Hindlimb muscle (tissue), 1 donor: Measurements from ENCODE around the gene TMEM171. TPM values are rescaled to one million over a fixed set of nuclear protein-coding genes. Genes with fewer than 3 reads are reported as not detected.

Source experiments
- DNase-seq: peaks from one replicate; pipeline ENCODE4 v3.0.0-alpha.2; 2013
- polyA plus RNA-seq: library from polyadenylated mRNA; unstranded; fragments of 120-200 nt; gene quantifications from one replicate; pipeline ENCODE4 v1.2.1, GENCODE V29; 2013; ENCODE audit not compliant: insufficient read length

TMEM171 gene
- polyA plus RNA-seq, 1 donor: 0.88 TPM

DNA sequence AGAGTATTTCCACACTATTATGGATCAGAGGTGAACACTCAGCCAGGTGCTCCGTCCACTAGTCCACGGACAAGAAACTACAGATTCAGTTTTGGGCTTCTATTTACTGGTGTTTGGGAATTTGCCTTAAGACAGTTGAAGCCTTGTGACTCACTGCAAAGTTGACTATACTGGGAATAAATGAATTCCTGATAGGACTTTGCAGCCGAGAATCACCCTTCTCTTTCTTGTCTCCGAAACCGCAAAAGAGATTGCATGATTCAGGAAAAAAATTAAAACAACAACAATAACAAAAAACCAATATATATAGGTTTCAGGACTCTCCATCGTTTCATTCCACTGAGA lies 716 bp downstream of the TMEM171 start:
- DNase-seq: no peak

DNA sequence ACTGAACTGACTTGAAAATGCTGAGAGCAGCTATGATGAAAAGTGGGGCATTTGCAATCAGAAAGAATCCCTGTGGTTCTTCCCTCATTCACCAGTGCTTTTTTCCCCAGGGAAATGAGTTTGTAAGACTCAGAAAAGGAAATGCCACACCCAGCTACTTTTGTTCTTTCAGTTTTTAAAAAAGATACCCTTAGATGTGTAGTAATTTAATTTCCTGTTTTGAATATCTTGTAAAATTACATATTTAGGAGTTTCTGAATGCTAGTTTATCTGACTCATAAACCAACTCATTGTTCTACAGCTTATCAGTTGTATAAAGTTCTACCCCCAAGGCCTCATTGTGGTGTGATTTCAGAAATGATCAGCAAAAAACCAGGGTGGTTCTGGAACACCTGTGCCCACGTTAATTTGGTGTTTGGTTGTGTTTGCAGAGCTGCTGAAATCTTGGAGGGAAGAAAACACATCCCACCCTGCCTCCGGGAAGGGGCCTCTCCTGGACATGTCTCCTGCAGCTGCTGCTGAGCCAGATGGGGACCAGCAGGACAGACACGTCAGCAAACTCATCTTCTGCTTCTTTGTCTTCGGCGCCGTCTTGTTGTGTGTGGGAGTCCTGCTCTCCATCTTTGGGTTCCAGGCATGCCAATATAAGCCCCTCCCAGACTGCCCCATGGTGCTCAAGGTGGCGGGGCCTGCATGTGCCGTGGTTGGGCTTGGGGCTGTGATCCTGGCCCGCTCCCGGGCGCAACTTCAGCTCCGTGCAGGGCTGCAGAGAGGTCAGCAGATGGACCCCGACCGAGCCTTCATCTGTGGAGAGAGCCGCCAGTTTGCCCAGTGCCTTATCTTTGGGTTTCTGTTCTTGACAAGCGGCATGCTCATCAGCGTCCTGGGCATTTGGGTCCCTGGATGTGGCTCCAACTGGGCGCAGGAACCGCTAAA lies 2.8 kb downstream of the TMEM171 start:
- DNase-seq: no peak

DNA sequence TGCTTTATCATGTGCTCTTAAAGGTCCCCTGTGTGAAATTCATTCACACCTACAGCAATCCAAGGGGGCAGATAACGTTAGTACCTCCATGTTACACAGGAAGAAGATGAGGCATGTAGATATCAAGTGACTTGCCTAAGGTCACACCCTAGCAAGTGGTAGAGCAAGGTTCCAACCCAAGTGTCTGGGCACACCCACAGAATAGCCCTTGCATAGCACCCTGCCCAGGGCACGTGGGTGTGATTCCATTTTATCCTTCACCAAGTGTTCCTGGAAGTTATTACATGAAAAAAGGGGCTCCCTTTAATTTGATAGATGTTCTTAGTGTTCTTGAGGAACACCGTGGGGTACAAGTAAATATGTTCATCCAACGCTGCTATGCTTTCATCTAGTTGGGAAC lies 4.9 kb downstream of the TMEM171 start:
- DNase-seq: no peak

DNA sequence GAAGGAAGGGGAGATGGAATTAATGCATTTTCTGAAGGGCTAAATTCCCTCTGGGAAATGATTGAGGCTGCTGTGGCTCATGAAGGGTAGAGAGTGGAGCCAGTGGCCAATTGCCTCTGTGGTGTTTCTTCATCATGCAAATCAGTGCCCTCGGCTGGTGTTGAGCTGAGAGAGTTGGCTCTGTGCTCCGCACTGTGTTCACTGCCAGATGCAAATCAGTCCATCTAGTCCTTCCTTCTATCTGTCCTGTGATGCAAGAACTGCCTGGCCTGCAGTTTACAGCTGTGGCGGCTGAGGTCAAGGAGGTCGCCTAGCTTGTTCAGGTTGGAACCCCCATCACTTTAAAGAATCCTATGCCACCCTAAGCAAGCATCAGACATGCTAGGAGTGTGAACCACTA lies 6.0 kb downstream of the TMEM171 start:
- no peak for DNase-seq

DNA sequence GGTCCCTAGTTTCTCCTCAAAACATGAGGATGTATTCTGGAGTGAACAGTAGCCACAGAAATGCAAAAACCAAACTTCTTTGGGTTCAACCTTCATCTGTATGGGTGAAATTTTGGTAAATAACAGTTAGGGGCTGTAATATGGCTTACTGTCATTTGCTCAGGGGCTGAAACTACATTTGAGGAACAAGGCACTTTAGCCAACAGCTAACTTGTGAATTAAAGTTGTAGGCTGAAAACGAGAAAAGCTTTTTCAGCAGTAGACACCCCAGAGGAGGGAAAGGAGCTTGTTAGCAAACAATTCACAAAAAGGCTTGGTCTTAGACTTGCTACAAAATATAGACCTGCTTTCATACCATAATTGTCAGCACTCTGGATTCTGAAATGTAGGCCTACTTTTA lies 6.6 kb downstream of the TMEM171 start:
- no peak for DNase-seq

DNA sequence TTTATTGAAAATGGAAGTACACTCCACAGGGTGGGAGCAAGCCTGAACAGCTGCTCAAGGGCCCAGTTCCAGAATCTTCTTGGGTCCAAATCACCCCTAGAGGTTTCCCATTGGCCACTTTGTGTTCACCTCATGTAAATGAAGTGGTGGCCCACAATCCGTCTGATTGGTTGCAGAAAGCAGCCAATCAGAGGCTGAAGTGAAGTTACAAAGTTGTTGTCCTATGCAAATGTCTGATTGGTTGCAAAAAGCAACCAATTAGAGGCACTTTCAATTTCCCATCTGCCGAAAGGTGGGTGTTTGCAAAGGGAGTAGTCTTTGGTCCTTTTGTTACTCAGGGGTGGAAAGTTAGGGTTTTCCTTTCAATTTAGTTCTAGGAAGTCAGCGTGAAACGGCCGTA lies 8.8 kb downstream of the TMEM171 start:
- no peak for DNase-seq

DNA sequence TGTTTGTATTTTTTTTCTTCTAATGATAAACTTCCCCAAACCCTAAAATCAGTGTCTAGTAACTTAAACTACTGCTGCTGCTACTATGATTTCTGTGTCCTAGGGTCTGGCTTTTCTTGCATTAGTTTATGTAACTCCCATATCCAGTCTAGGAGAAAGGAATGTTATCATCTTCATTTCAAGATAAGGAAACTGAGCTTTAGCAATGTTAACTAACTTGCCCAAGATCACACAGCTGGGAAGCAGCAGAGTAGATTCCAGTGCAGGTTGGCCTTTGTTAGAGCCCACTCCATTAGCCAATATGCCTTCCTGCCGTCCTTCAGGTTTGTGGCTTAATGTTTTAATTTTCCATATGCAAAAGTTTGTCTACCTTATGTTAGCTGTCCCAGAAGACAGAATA lies 10.4 kb downstream of the TMEM171 start:
- no peak for DNase-seq

DNA sequence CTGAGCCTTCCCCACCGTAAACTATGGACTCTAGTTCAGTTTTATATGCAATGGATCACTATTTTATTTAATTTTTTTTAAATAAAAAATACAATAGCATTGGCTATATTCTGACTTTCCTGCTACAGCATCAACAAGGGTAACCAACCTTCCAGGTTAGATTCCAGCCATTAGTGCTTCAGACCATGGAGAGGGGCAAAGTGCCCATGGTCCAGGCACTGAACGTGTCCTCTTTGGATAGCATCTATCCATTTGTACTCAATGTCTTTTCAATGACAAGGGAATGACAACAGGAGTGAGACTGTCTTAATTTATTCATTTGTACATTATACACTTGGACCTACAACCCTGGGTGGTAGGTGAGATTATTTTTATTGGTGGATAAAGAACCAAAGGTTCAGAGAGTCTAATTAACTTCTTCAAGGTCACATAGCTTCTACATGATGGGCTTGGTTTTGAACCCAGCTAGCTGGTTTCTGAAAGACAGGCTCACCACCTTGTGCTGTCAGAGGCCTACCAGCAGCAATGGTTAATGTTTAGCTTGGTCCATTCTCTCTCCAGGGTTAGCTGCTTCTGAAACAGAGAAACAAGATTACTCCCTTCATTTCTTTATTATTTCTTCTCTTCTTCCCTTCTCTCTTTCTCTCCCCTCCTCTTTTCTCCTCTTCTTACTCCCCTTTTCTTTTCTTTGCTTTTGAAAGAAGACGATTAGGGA lies 11.5 kb downstream of the TMEM171 start:
- DNase-seq: no peak

DNA sequence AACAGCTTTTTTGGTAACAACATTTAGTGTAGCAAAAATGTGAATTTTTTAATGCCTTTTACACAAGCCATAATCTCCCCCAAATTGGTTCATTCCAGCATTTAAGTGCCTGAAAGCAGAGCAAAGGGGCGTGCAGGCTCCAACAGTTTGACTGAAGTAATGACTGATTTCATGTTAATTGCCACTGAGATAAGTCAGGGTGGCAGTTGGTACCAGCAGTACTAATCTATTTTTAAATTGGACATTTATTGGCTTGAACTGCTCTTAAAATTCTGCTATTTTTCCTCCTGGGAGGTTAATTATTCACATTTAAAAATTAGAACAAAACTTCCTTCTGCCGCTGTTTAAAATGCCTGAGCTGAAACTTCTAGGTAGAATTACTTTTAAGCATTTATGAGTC lies 12.4 kb downstream of the TMEM171 start:
- DNase-seq: no peak

DNA sequence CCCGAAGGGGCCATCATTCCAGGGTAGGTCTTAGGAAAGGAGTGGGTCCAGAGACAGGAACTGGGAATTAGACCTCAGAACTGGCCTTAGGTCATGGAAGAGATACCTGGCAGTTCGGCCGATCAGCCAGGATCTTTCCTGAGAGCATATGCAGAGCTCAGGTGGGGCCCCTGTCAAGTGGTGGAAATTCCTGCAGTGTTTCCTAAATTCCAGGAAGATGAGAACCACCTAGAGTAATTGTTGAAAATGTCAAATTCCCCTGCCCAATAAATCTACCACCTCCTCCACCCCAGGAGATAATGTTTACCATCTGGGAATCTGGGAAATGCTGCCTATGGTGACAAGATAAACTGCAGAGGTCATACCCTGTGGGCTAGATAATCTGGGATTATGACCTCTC lies 14.6 kb downstream of the TMEM171 start:
- no peak for DNase-seq

DNA sequence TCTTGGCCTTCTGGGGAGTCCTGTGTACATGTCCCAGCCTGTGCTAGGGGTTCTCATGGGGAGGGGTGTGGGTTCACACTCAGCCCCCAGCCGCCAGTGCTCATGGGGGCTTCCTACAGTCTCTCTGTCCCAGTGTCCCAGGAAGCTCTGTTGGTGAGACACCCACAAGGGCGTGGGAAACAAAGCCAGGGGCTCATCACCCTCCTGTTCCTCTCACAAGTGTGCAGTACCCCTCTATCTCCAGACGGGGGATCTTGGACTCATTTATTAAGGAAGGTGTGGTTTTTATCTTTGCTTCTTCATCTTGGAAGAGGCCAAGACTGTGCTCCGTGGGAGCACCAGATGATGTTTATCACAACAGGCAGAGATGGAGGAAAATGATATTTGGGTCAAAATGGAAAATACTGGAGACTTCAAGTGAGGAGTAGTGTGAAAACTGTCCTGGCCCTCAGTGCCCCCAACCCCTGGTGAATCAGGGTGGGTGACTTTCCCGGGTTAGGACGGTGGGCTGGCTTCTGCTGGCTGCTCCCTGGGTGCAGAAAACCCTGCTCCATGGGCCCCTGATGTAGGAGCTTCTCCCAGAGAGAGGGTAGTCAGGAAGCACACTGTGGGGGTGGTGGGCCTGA lies 15.2 kb downstream of the TMEM171 start:
- no peak for DNase-seq

DNA sequence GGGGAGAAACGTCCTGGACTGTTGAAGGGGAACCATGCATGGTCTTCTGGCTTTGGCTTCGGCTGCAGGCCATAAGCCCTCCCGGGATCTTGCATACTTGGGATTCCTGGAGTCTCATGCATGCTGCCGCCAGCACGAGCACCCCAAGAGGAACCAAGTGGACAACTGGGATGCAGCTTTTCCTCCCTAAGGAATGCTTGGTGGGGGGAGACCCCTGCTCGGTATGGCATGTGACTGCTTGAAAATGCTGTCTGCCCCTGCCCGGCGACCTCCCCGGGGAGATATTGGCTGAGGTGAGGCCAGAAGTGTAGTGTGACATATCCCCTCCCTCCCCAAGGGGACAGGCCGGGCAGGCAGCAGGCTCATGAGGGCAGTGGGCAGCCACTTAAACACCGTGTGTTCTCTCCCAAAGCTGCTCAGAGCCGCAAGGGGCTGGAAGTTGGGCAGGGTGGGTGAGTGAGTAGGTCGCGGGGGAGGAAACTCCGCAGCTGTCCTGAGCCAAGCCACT lies 15.7 kb downstream of the TMEM171 start:
- no peak for DNase-seq

DNA sequence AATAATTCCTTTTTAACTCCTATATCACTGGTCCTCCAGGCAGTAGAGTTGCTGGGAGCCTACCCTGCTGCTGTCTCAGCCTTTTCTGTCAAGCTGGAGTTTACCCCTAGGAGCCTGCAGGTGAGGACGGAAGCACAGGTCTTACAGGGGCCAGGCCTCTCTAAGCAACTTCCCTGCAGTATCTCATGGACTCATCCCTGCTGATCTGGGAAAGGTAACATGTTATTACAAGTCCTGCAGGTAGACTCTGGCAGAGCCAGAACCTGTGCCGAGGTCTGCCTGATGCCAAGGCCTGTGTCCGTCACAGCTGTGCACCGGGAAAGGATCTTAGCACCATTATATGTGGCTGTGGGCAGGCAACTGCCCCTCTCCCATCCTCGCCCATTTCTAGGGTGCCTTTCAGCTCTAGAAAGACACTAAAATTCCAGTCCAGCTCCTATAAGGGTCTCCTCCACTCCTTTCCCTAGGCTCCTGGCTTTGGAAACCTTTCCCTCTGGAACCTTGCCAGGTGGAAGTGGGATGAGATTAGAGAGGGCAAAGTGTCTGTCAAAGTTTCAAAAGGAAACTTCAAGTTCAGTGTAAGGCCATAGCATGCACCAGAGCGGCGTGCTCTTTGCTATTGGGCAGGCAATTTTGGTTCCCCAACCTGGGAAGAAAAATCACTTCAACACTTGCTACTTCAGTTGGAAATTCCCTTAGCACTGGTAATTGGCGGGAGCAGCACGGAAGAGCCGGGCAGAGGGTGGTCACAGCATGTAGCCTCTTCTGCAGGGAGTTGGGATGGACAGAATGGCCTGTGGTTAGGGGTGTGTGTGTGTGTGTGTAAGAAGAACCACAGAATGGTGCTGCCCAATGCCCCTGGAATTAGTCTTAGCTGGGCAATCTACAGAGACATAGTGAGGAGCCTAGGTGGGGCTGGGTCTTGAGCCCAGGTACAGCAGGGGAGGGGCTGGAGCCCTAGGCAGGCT lies 17.5 kb downstream of the TMEM171 start:
- no peak for DNase-seq

DNA sequence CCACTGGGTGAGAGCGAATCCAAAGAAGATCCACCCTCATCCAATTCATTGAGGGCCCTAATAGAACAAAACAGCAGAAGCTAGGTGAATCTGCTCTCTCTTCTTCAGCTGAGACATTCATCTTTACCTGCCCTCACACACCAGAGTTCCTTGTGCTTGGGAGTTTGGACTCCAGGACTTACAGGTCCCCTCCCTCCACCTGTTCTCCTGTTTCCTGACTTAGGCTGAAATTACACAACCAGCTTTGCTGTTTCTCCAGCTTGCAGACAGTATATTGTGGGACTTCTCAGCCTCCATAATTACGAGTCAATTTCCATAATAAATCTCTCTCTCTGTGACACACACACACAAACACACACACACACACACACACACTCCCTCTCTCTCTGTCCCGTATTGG lies 19.1 kb downstream of the TMEM171 start:
- DNase-seq: no peak

DNA sequence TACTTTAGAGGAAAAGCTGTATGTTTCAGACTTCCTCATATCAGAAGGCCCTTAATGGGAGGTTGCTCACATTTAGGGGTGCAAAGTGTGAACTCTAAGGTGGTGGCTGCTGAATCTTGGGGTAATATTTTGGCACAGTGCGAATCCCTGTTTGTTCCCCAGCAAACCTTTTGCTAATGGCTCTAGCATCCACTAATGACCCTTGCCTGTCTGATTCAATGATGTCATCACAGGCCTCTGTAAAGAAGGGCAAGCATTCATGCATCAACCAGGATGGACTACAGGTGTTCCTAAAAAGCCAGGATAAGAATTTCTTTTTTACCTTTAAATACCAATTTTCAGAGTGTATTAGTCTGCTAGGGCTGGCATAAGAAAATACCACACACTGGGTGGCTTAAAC lies 20.4 kb downstream of the TMEM171 start:
- DNase-seq: no peak

DNA sequence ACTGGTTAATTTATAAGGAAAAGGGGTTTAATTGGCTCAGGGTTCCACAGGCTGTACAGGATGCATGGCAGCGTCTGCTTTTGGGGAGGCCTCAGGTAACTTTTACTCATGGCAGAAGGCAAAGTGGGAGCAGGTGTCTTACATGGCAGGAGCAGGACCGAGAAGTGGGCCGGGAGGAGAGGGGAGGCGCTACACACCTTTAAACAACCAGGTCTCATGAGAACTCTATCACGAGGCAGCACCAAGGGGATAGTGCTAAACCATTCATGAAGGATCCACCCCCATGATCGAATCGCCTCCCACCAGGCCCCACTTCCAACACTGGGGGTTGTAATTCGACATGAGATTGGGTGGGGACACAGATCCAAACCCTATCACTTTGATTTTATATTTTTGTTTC lies 21.7 kb downstream of the TMEM171 start:
- DNase-seq: no peak

DNA sequence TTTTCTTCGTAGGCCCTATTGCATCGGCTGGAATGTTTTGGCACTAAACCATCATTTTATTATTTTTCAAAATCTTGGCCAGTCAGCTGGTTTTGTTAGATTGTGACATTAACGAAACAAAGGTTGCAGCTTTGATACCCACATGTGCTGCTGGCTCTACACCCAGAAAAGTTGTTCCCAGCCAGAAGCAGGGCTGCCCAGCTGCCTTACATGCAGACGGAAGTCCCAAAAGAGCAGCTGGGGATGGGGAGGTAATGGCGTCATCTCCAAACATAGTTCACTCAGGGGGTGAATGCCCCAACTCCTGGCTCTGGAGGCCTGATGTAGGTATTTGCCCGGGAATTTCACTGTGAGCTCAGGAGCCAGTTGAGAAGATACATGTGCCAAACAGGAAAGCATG lies 23.3 kb downstream of the TMEM171 start:
- DNase-seq: no peak

DNA sequence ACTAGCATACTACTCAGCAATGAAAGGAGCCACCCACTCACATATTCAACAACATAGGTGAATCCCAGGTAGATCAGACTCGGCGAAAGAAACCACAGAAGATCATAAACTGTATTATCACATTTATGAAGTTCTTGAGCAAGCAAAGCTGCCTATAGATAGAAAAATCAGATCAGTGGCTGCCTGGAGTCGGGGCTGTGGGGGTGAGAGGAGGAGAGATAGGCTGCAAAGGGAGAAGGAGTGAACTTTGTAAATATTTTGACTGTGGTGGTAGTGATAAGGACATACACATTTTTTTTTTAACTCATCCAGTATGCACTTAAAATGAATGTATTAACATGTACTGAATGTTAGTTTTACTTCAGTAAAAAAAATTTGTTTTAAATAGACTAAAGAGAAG lies 29.2 kb downstream of the TMEM171 start:
- DNase-seq: no peak

DNA sequence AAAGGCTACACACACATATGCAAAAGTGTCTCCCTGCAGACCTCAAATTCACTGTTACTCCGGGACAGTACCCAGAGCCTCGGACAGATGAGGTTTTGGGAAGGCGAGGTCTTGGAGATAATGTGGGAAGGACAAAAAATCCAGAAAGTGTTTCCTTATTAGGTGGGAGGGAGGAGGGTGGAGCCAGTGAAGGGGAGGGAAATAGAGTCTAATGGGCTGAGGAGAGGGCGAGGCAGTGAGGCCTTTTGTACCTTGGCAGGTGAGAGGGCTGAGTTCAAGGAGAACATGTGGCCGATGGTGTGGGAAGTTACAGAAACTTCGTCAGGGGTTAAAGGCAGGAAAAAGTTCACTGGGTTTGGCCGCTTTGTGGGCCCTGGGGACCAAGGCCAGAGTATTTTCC lies 30.5 kb downstream of the TMEM171 start:
- DNase-seq: no peak

DNA sequence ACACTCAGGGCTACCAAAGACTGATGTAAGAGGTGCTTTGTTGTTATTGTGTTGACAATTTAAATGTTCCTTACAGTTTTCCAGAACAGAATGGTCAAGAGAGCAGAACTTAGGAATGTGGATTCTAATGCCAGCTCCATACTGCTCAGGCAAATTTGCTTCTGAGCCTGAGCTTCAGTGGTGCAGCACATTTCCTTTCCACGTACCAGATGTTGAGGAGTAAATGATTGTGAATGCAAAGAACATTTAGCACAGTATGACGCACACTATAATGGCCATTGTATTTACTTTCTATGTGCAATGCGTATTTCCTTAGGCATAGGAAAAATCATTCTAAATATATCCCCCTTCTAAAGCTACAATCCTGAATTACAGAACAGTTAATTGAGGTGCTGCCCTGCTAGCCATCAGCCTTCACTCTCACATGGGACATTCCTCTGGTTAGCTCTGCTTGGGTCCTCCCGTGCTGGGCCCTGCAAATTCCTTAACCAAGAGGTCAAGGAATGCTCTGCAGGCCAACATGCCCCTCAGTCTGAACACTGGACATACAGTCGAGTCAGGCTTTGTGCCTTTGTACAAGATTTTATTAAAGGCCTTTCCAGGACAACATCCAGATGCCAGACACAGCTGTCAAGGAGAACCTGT lies 31.5 kb downstream of the TMEM171 start:
- DNase-seq: no peak
